ENCODE results near the gene LTBP1. TPM values are rescaled to one million over a fixed set of nuclear protein-coding genes. Genes with fewer than 3 reads are reported as not detected.

The LTBP1 gene
- total RNA-seq, 1 donor from 2014 or later: 48.4 TPM

- Histone ChIP-seq H3K4me3 (no peak overlapping the region), H3K9me3 (no peaks in the 10 kb centered on the region), H3K27me3 (no peaks in the 10 kb centered on the region), H3K27ac (no peak overlapping the region), H3K4me1 (no peaks in the 10 kb centered on the region), H3K36me3 (no peaks in the 10 kb centered on the region)
- no peak for TF ChIP-seq POLR2AphosphoS5 (IDR thresholded peaks at IDR 0.05; ENCODE audit: insufficient read depth in 1 of 2, low read depth in 1 of 2)
- TF ChIP-seq CTCF (IDR thresholded peaks at IDR 0.05): no peak
- TF ChIP-seq POLR2A (IDR thresholded peaks at IDR 0.05): no peak
- intact Hi-C loops (cut with DNase I): no loop called here
- no peak for DNase-seq (ENCODE audit: extremely low spot score in 2 of 2)
These were observed 396.7 kb downstream of the LTBP1 start for GRCh38 chr2:33343387-33343895.

- intact Hi-C loops (cut with DNase I): no loop called here
These were observed 397.5 kb downstream of the LTBP1 start for GRCh38 chr2:33344230-33344629.

GRCh38 chr2:33347856-33348255 is 401.1 kb downstream of the LTBP1 start:
- Histone ChIP-seq H3K27me3 (no peaks in the 10 kb centered on the region), H3K9me3 (no peaks in the 10 kb centered on the region), H3K4me1 (no peaks in the 10 kb centered on the region), H3K4me3 (no peak overlapping the region), H3K27ac (no peak overlapping the region), H3K36me3 (peaks cover 0 to 9% of the 10 kb centered on the region in 2 donors)
- intact Hi-C loops (cut with DNase I): no loop called here
- TF ChIP-seq CTCF (IDR thresholded peaks at IDR 0.05) (no peak), POLR2AphosphoS5 (IDR thresholded peaks at IDR 0.05; ENCODE audit: insufficient read depth in 1 of 2, low read depth in 1 of 2) (no peak), POLR2A (IDR thresholded peaks at IDR 0.05) (no peak)
- DNase-seq (ENCODE audit: extremely low spot score in 2 of 2): no peak

More at GRCh38 chr2:33344230-33344629, 397.5 kb downstream of the LTBP1 start:
- no peaks in the 10 kb centered on the region for H3K27me3 ChIP-seq
- TF ChIP-seq POLR2A (IDR thresholded peaks at IDR 0.05): no peak
- no peak for TF ChIP-seq POLR2AphosphoS5 (IDR thresholded peaks at IDR 0.05; ENCODE audit: insufficient read depth in 1 of 2, low read depth in 1 of 2)
- no peak for TF ChIP-seq CTCF (IDR thresholded peaks at IDR 0.05)
- no peak overlapping the region for H3K4me3 ChIP-seq
- H3K4me1 ChIP-seq: no peaks in the 10 kb centered on the region
- H3K27ac ChIP-seq: no peak overlapping the region
- H3K36me3 ChIP-seq: no peaks in the 10 kb centered on the region
- no peaks in the 10 kb centered on the region for H3K9me3 ChIP-seq
- no peak for DNase-seq (ENCODE audit: extremely low spot score in 2 of 2)

GRCh38 chr2:33350632-33351031 is 403.9 kb downstream of the LTBP1 start:
- intact Hi-C loops (cut with DNase I): no loop called here
- Histone ChIP-seq H3K4me3 (no peak overlapping the region), H3K27ac (no peak overlapping the region), H3K36me3 (peaks cover 0 to 9% of the 10 kb centered on the region in 2 donors), H3K9me3 (no peaks in the 10 kb centered on the region), H3K4me1 (no peaks in the 10 kb centered on the region), H3K27me3 (no peaks in the 10 kb centered on the region)
- no peak for TF ChIP-seq CTCF (IDR thresholded peaks at IDR 0.05)
- DNase-seq (ENCODE audit: extremely low spot score in 2 of 2): no peak

- no peak overlapping the region for H3K4me3 ChIP-seq
- no peak for DNase-seq (ENCODE audit: extremely low spot score in 2 of 2)
- no peaks in the 10 kb centered on the region for H3K27me3 ChIP-seq
- intact Hi-C loops (cut with DNase I): no loop called here
- no peaks in the 10 kb centered on the region for H3K9me3 ChIP-seq
- H3K27ac ChIP-seq: no peak overlapping the region
- H3K4me1 ChIP-seq: no peaks in the 10 kb centered on the region
- no peak for TF ChIP-seq POLR2A (IDR thresholded peaks at IDR 0.05)
- no peak for TF ChIP-seq CTCF (IDR thresholded peaks at IDR 0.05)
- TF ChIP-seq POLR2AphosphoS5 (IDR thresholded peaks at IDR 0.05; ENCODE audit: insufficient read depth in 1 of 2, low read depth in 1 of 2): no peak
- H3K36me3 ChIP-seq: peaks cover 0 to 9% of the 10 kb centered on the region in 2 donors
These were observed 405.0 kb downstream of the LTBP1 start for GRCh38 chr2:33351781-33352180.

All from vagina (tissue), 2 donors.